ENCODE data around the gene SOX13. TPM values are rescaled to one million over a fixed set of nuclear protein-coding genes. Genes with fewer than 3 reads are reported as not detected.

SOX13 gene
- total RNA-seq, 2 donors from 2014 or later, result 1.9 to 3.9 TPM

GRCh38 chr1:204108312-204109141, 35.6 kb downstream of the SOX13 start:
- H3K27me3 Mint-ChIP-seq (ENCODE audit: low read depth), result peaks cover 16% of the 10 kb centered on the region
- ATAC-seq (replicated peaks in 1 of 2) (no peak), DNase-seq (no peak)
- peaks cover 17% of the 10 kb centered on the region for H3K4me1 Mint-ChIP-seq (ENCODE audit: low read depth)
- no peak overlapping the region for H3K4me3 Mint-ChIP-seq
- H3K27ac Mint-ChIP-seq, result no peak overlapping the region
- H3K36me3 Mint-ChIP-seq (ENCODE audit: insufficient read depth in 2 of 2), result no peaks in the 10 kb centered on the region
- no peaks in the 10 kb centered on the region for H3K9me3 Mint-ChIP-seq

- Mint-ChIP-seq H3K4me1 (ENCODE audit: low read depth) (no peaks in the 10 kb centered on the region), H3K36me3 (ENCODE audit: insufficient read depth in 2 of 2) (no peaks in the 10 kb centered on the region), H3K27ac (no peak overlapping the region), H3K4me3 (no peak overlapping the region), H3K9me3 (no peaks in the 10 kb centered on the region), H3K27me3 (ENCODE audit: low read depth) (no peaks in the 10 kb centered on the region)
- no peak for DNase-seq
- ATAC-seq (replicated peaks in 1 of 2), result no peak
Observed at GRCh38 chr1:204110894-204111633, 38.1 kb downstream of the SOX13 start.

- no peaks in the 10 kb centered on the region for H3K4me1 Mint-ChIP-seq (ENCODE audit: low read depth)
- H3K9me3 Mint-ChIP-seq, result no peaks in the 10 kb centered on the region
- H3K36me3 Mint-ChIP-seq (ENCODE audit: insufficient read depth in 2 of 2), result no peaks in the 10 kb centered on the region
- no peak for ATAC-seq (replicated peaks in 1 of 2)
- DNase-seq, result no peak
- H3K4me3 Mint-ChIP-seq, result no peak overlapping the region
- H3K27me3 Mint-ChIP-seq (ENCODE audit: low read depth), result no peaks in the 10 kb centered on the region
- H3K27ac Mint-ChIP-seq, result no peak overlapping the region
Observed at GRCh38 chr1:204112876-204113730, 40.2 kb downstream of the SOX13 start.

GRCh38 chr1:204113896-204114295, 41.0 kb downstream of the SOX13 start:
- H3K36me3 Mint-ChIP-seq (ENCODE audit: insufficient read depth in 2 of 2), result no peaks in the 10 kb centered on the region
- H3K27me3 Mint-ChIP-seq (ENCODE audit: low read depth), result no peaks in the 10 kb centered on the region
- no peak for DNase-seq
- H3K9me3 Mint-ChIP-seq, result no peaks in the 10 kb centered on the region
- no peaks in the 10 kb centered on the region for H3K4me1 Mint-ChIP-seq (ENCODE audit: low read depth)
- ATAC-seq (replicated peaks in 1 of 2), result no peak
- H3K27ac Mint-ChIP-seq, result no peak overlapping the region
- H3K4me3 Mint-ChIP-seq, result no peak overlapping the region

GRCh38 chr1:204114606-204115005, 41.7 kb downstream of the SOX13 start:
- Mint-ChIP-seq H3K9me3 (no peaks in the 10 kb centered on the region), H3K4me1 (ENCODE audit: low read depth) (no peaks in the 10 kb centered on the region), H3K4me3 (no peak overlapping the region), H3K36me3 (ENCODE audit: insufficient read depth in 2 of 2) (no peaks in the 10 kb centered on the region), H3K27ac (no peak overlapping the region), H3K27me3 (ENCODE audit: low read depth) (no peaks in the 10 kb centered on the region)
- ATAC-seq (replicated peaks in 1 of 2) (no peak), DNase-seq (no peak)

- Mint-ChIP-seq H3K4me1 (ENCODE audit: low read depth) (no peaks in the 10 kb centered on the region), H3K27me3 (ENCODE audit: low read depth) (no peaks in the 10 kb centered on the region)
- no peak for ATAC-seq (replicated peaks in 1 of 2)
Observed at GRCh38 chr1:204115116-204115515, 42.2 kb downstream of the SOX13 start.

GRCh38 chr1:204116539-204116938, 43.6 kb downstream of the SOX13 start:
- ATAC-seq (replicated peaks in 1 of 2), result no peak
- Mint-ChIP-seq H3K4me1 (ENCODE audit: low read depth) (no peaks in the 10 kb centered on the region), H3K36me3 (ENCODE audit: insufficient read depth in 2 of 2) (no peaks in the 10 kb centered on the region), H3K27ac (no peak overlapping the region), H3K4me3 (no peak overlapping the region), H3K27me3 (ENCODE audit: low read depth) (no peaks in the 10 kb centered on the region), H3K9me3 (no peaks in the 10 kb centered on the region)
- DNase-seq, result no peak

More at GRCh38 chr1:204115116-204115515, 42.2 kb downstream of the SOX13 start:
- H3K27ac Mint-ChIP-seq, result no peak overlapping the region
- no peak overlapping the region for H3K4me3 Mint-ChIP-seq
- no peak for DNase-seq
- no peaks in the 10 kb centered on the region for H3K36me3 Mint-ChIP-seq (ENCODE audit: insufficient read depth in 2 of 2)
- H3K9me3 Mint-ChIP-seq, result no peaks in the 10 kb centered on the region

- H3K27ac Mint-ChIP-seq, result no peak overlapping the region
- H3K4me3 Mint-ChIP-seq, result no peak overlapping the region
- no peak for DNase-seq
- no peaks in the 10 kb centered on the region for H3K36me3 Mint-ChIP-seq (ENCODE audit: insufficient read depth in 2 of 2)
- H3K27me3 Mint-ChIP-seq (ENCODE audit: low read depth), result no peaks in the 10 kb centered on the region
- no peaks in the 10 kb centered on the region for H3K4me1 Mint-ChIP-seq (ENCODE audit: low read depth)
- ATAC-seq (replicated peaks in 1 of 2), result no peak
- H3K9me3 Mint-ChIP-seq, result no peaks in the 10 kb centered on the region
Observed at GRCh38 chr1:204121840-204122555, 49.1 kb downstream of the SOX13 start.

- H3K4me1 Mint-ChIP-seq (ENCODE audit: low read depth), result peaks cover 2% of the 10 kb centered on the region
- peak in 1 of 2 donors; percentile 34 for ATAC-seq (replicated peaks in 1 of 2)
- no peak overlapping the region for H3K27ac Mint-ChIP-seq
- DNase-seq, result no peak
- H3K9me3 Mint-ChIP-seq, result no peaks in the 10 kb centered on the region
- no peaks in the 10 kb centered on the region for H3K36me3 Mint-ChIP-seq (ENCODE audit: insufficient read depth in 2 of 2)
- no peak overlapping the region for H3K4me3 Mint-ChIP-seq
- H3K27me3 Mint-ChIP-seq (ENCODE audit: low read depth), result no peaks in the 10 kb centered on the region
Observed at GRCh38 chr1:204123376-204123775, 50.5 kb downstream of the SOX13 start.

- Mint-ChIP-seq H3K9me3 (no peaks in the 10 kb centered on the region), H3K36me3 (ENCODE audit: insufficient read depth in 2 of 2) (no peaks in the 10 kb centered on the region), H3K4me3 (no peak overlapping the region), H3K4me1 (ENCODE audit: low read depth) (peaks cover 13% of the 10 kb centered on the region), H3K27ac (no peak overlapping the region), H3K27me3 (ENCODE audit: low read depth) (no peaks in the 10 kb centered on the region)
- ATAC-seq (replicated peaks in 1 of 2), result no peak
- DNase-seq, result no peak
Observed at GRCh38 chr1:204124639-204125038, 51.7 kb downstream of the SOX13 start.

GRCh38 chr1:204125759-204126351, 52.9 kb downstream of the SOX13 start:
- ATAC-seq (replicated peaks in 1 of 2), result no peak
- no peaks in the 10 kb centered on the region for H3K27me3 Mint-ChIP-seq (ENCODE audit: low read depth)
- DNase-seq, result no peak
- H3K36me3 Mint-ChIP-seq (ENCODE audit: insufficient read depth in 2 of 2), result no peaks in the 10 kb centered on the region
- H3K4me1 Mint-ChIP-seq (ENCODE audit: low read depth), result peaks cover 13% of the 10 kb centered on the region
- no peak overlapping the region for H3K4me3 Mint-ChIP-seq
- no peaks in the 10 kb centered on the region for H3K9me3 Mint-ChIP-seq
- no peak overlapping the region for H3K27ac Mint-ChIP-seq

- no peak for DNase-seq
- Mint-ChIP-seq H3K4me1 (ENCODE audit: low read depth) (peaks cover 13% of the 10 kb centered on the region), H3K27ac (no peak overlapping the region), H3K36me3 (ENCODE audit: insufficient read depth in 2 of 2) (no peaks in the 10 kb centered on the region), H3K4me3 (no peak overlapping the region), H3K9me3 (no peaks in the 10 kb centered on the region), H3K27me3 (ENCODE audit: low read depth) (no peaks in the 10 kb centered on the region)
- ATAC-seq (replicated peaks in 1 of 2), result no peak
Observed at GRCh38 chr1:204126386-204126785, 53.5 kb downstream of the SOX13 start.
